Panc1 (cell line): ENCODE results near the gene NHSL1. TPM values are rescaled to one million over a fixed set of nuclear protein-coding genes. Genes with fewer than 3 reads are reported as not detected.

Experiments used
- ATAC-seq: fragments of 200-7000 bp; cut with Tn5 transposase; 2 replicates; pipeline ENCODE4 v1.9.1; 2020; ENCODE audit warnings: mild to moderate bottlenecking, moderate library complexity
- BruUV-seq: library from RNA; stranded (reverse); fragments of 400-500 nt; replicated peaks from 2 replicates; lab custom pipeline; 2021; lab: Mats Ljungman, UMichigan
- CTCF ChIA-PET: fragments of 300-600 bp; sonication (Branson Sonifier 250); formaldehyde crosslinking; loops from one replicate; lab custom pipeline; 2022; ENCODE audit warnings: antibody characterized with exemption; lab: Charles Lee
- POLR2A ChIA-PET: fragments of 300-600 bp; sonication (Branson Sonifier 250); formaldehyde crosslinking; loops from one replicate; lab custom pipeline; 2022; ENCODE audit warnings: antibody characterized with exemption; lab: Charles Lee
- DNase-seq: peaks from one replicate; pipeline ENCODE4 v3.0.0-alpha.2; 2010; ENCODE audit warnings: low read depth, low spot score
- H3K27ac ChIP-seq: 2 replicates; pipeline ENCODE4 v1.5.1; 2011; ENCODE audit warnings: mild to moderate bottlenecking, low read length, inconsistent platforms
- H3K27me3 ChIP-seq: fragments of 200-500 bp; sonication (Bioruptor generic); 2 replicates; pipeline ENCODE4 v1.6.0; 2014; ENCODE audit warnings: low read length, inconsistent platforms; ENCODE audit not compliant: control insufficient read depth, insufficient read depth
- H3K36me3 ChIP-seq: fragments of 200-500 bp; sonication (Bioruptor generic); 2 replicates; pipeline ENCODE4 v1.5.1; 2014; ENCODE audit warnings: inconsistent platforms, mild to moderate bottlenecking, low read length, moderate library complexity; ENCODE audit not compliant: control insufficient read depth, insufficient read depth
- H3K4me1 ChIP-seq: 2 replicates; pipeline ENCODE4 v1.5.1; 2011; ENCODE audit warnings: inconsistent platforms, mild to moderate bottlenecking, low read length, moderate library complexity; ENCODE audit not compliant: control insufficient read depth, insufficient read depth
- H3K4me3 ChIP-seq, 2 experiments: 2 replicates each; pipeline ENCODE4 v1.5.1; 2011 to 2012; ENCODE audit warnings: low read depth in 2 of 2, low read length in 2 of 2, mild to moderate bottlenecking in 2 of 2, inconsistent platforms in 1 of 2, moderate library complexity in 1 of 2
- H3K9me3 ChIP-seq: fragments of 200-500 bp; sonication (Bioruptor generic); 2 replicates; pipeline ENCODE4 v1.5.1; 2014; ENCODE audit warnings: low read depth, mild to moderate bottlenecking, inconsistent platforms, low read length, moderate library complexity; ENCODE audit not compliant: control insufficient read depth, insufficient read depth
- CTCF ChIP-seq: fragments of 450-650 bp; IDR thresholded peaks from 2 replicates; pipeline ENCODE4 v1.5.1; 2017; ENCODE audit warnings: mild to moderate bottlenecking
- POLR2AphosphoS5 ChIP-seq: IDR thresholded peaks from 2 replicates; pipeline ENCODE4 v1.6.1; 2012; ENCODE audit warnings: mild to moderate bottlenecking, low read depth, low read length, moderate library complexity
- REST ChIP-seq, 2 experiments: IDR thresholded peaks; 2 replicates each; pipeline ENCODE4 v1.6.1; 2011 to 2012; ENCODE audit warnings: low read depth in 2 of 2, control low read depth in 1 of 2, low read length in 1 of 2, mild to moderate bottlenecking in 1 of 2, moderate library complexity in 1 of 2; ENCODE audit not compliant: insufficient read depth in 1 of 2
- SIN3A ChIP-seq: IDR thresholded peaks from 2 replicates; pipeline ENCODE4 v1.6.1; 2012; ENCODE audit warnings: low read depth, mild to moderate bottlenecking, low read length, moderate library complexity, borderline replicate concordance; ENCODE audit not compliant: insufficient read depth
- TCF7L2 ChIP-seq: IDR thresholded peaks from 2 replicates; pipeline ENCODE4 v1.6.1; 2011; ENCODE audit warnings: mild to moderate bottlenecking, low read depth, low read length, inconsistent platforms
- in situ Hi-C: cut with HindIII; loops from 2 replicates; pipeline ENCODE4 v1.10.0; 2016; ENCODE audit warnings: low sequenced_read_pairs, low pct_unique_long_range_greater_than_20kb
- intact Hi-C: fragments of 100-400 bp; cut with micrococcal nuclease; formaldehyde crosslinking; loops from one replicate; pipeline ENCODE4 v1.10.0; 2022; ENCODE audit not compliant: unreplicated experiment
- total RNA-seq: library from RNA; stranded (reverse); gene quantifications from one replicate; pipeline ENCODE4 v1.2.1, GENCODE V29; 2021; ENCODE audit not compliant: unreplicated experiment

Gene NHSL1
- total RNA-seq, 1 experiment from 2014 or later = 20.6 TPM

GRCh38 chr6:138386897-138387296, 112.4 kb downstream of the NHSL1 start:
- CTCF ChIA-PET = no interaction called here
- Histone ChIP-seq H3K9me3 (no peaks in the 10 kb centered on the region), H3K4me1 (no peaks in the 10 kb centered on the region), H3K27me3 (no peaks in the 10 kb centered on the region; the same call in 1 of the 2 replicates), H3K36me3 (no peaks in the 10 kb centered on the region), H3K4me3 (no peak overlapping the region), H3K27ac (no peak overlapping the region)
- ATAC-seq (no peak), DNase-seq (no peak)
- in situ Hi-C loops (no loop called here), intact Hi-C loops (no loop called here)
- no peak for TF ChIP-seq CTCF
- TF ChIP-seq REST (IDR thresholded peaks at IDR 0.05; ENCODE audit: insufficient read depth in 1 of 2, low read depth in 2 of 2, low read length in 1 of 2) = no peak
- no peak for TF ChIP-seq POLR2AphosphoS5
- TF ChIP-seq SIN3A = no peak
- TF ChIP-seq TCF7L2 = no peak
- no TSS peak for BruUV-seq
- POLR2A ChIA-PET = no interaction called here

- CTCF ChIA-PET = no interaction called here
- Histone ChIP-seq H3K27me3 (no peaks in the 10 kb centered on the region; the same call in 1 of the 2 replicates), H3K27ac (no peak overlapping the region), H3K9me3 (no peaks in the 10 kb centered on the region), H3K36me3 (no peaks in the 10 kb centered on the region), H3K4me3 (no peak overlapping the region), H3K4me1 (no peaks in the 10 kb centered on the region)
- no peak for TF ChIP-seq POLR2AphosphoS5
- TF ChIP-seq TCF7L2 = no peak
- TF ChIP-seq REST (IDR thresholded peaks at IDR 0.05; ENCODE audit: insufficient read depth in 1 of 2, low read depth in 2 of 2, low read length in 1 of 2) = no peak
- TF ChIP-seq SIN3A = no peak
- TF ChIP-seq CTCF = no peak
- POLR2A ChIA-PET = no interaction called here
- ATAC-seq (no peak), DNase-seq (no peak)
- BruUV-seq = no TSS peak
- in situ Hi-C loops (no loop called here), intact Hi-C loops (no loop called here)
These were observed 115.5 kb downstream of the NHSL1 start for GRCh38 chr6:138383776-138384175.
